Measurements from ENCODE around the gene SH3BP4.

SH3BP4 gene

GRCh38 chr2:235064976-235065375 lies 113.2 kb downstream of the SH3BP4 start:
- no peaks in the 10 kb centered on the region for H3K4me1 ChIP-seq (ENCODE audit: control insufficient read depth in 5 of 5, insufficient read depth in 5 of 5, low read length in 5 of 5)
- H3K4me3 ChIP-seq (ENCODE audit: low read depth in 1 of 5, low read length in 5 of 5), result no peak overlapping the region
- H3K27me3 ChIP-seq (ENCODE audit: control insufficient read depth in 5 of 5, insufficient read depth in 4 of 5, low read length in 5 of 5), result peaks cover 0 to 6% (median 5%) of the 10 kb centered on the region in 5 donors
- no peaks in the 10 kb centered on the region for H3K36me3 ChIP-seq (ENCODE audit: control insufficient read depth in 5 of 5, insufficient read depth in 5 of 5, low read length in 5 of 5)
- H3K9ac ChIP-seq (ENCODE audit: low read length in 5 of 5), result no peak overlapping the region
- no peak overlapping the region for H3K27ac ChIP-seq (ENCODE audit: low read depth, low read length)
- no peaks in the 10 kb centered on the region for H3K9me3 ChIP-seq (ENCODE audit: control insufficient read depth in 5 of 5, low read length in 5 of 5)

GRCh38 chr2:235066490-235066889 lies 114.7 kb downstream of the SH3BP4 start:
- Histone ChIP-seq H3K9ac (ENCODE audit: low read length in 5 of 5) (no peak overlapping the region), H3K36me3 (ENCODE audit: control insufficient read depth in 5 of 5, insufficient read depth in 5 of 5, low read length in 5 of 5) (no peaks in the 10 kb centered on the region), H3K27me3 (ENCODE audit: control insufficient read depth in 5 of 5, insufficient read depth in 4 of 5, low read length in 5 of 5) (peaks cover 0 to 6% (median 5%) of the 10 kb centered on the region in 5 donors)

GRCh38 chr2:235066895-235067294 lies 115.1 kb downstream of the SH3BP4 start:
- no peaks in the 10 kb centered on the region for H3K36me3 ChIP-seq (ENCODE audit: control insufficient read depth in 5 of 5, insufficient read depth in 5 of 5, low read length in 5 of 5)
- no peak overlapping the region for H3K4me3 ChIP-seq (ENCODE audit: low read depth in 1 of 5, low read length in 5 of 5)
- no peaks in the 10 kb centered on the region for H3K9me3 ChIP-seq (ENCODE audit: control insufficient read depth in 5 of 5, low read length in 5 of 5)
- no peak overlapping the region for H3K9ac ChIP-seq (ENCODE audit: low read length in 5 of 5)
- peaks cover 0 to 6% (median 5%) of the 10 kb centered on the region in 5 donors for H3K27me3 ChIP-seq (ENCODE audit: control insufficient read depth in 5 of 5, insufficient read depth in 4 of 5, low read length in 5 of 5)
- H3K4me1 ChIP-seq (ENCODE audit: control insufficient read depth in 5 of 5, insufficient read depth in 5 of 5, low read length in 5 of 5), result no peaks in the 10 kb centered on the region
- H3K27ac ChIP-seq (ENCODE audit: low read depth, low read length), result no peak overlapping the region

More at GRCh38 chr2:235066490-235066889, 114.7 kb downstream of the SH3BP4 start:
- no peaks in the 10 kb centered on the region for H3K9me3 ChIP-seq (ENCODE audit: control insufficient read depth in 5 of 5, low read length in 5 of 5)
- H3K4me3 ChIP-seq (ENCODE audit: low read depth in 1 of 5, low read length in 5 of 5), result no peak overlapping the region
- no peak overlapping the region for H3K27ac ChIP-seq (ENCODE audit: low read depth, low read length)
- H3K4me1 ChIP-seq (ENCODE audit: control insufficient read depth in 5 of 5, insufficient read depth in 5 of 5, low read length in 5 of 5), result no peaks in the 10 kb centered on the region

- Histone ChIP-seq H3K9me3 (ENCODE audit: control insufficient read depth in 5 of 5, low read length in 5 of 5) (no peaks in the 10 kb centered on the region), H3K9ac (ENCODE audit: low read length in 5 of 5) (no peak overlapping the region), H3K27me3 (ENCODE audit: control insufficient read depth in 5 of 5, insufficient read depth in 4 of 5, low read length in 5 of 5) (peaks cover 0 to 5% (median 1%) of the 10 kb centered on the region in 5 donors), H3K27ac (ENCODE audit: low read depth, low read length) (no peak overlapping the region), H3K4me3 (ENCODE audit: low read depth in 1 of 5, low read length in 5 of 5) (no peak overlapping the region), H3K4me1 (ENCODE audit: control insufficient read depth in 5 of 5, insufficient read depth in 5 of 5, low read length in 5 of 5) (no peaks in the 10 kb centered on the region), H3K36me3 (ENCODE audit: control insufficient read depth in 5 of 5, insufficient read depth in 5 of 5, low read length in 5 of 5) (no peaks in the 10 kb centered on the region)
These were observed 116.9 kb downstream of the SH3BP4 start for GRCh38 chr2:235068701-235069100.

GRCh38 chr2:235070063-235070706 lies 118.4 kb downstream of the SH3BP4 start:
- H3K4me3 ChIP-seq (ENCODE audit: low read depth in 1 of 5, low read length in 5 of 5), result no peak overlapping the region
- no peak overlapping the region for H3K27ac ChIP-seq (ENCODE audit: low read depth, low read length)
- no peaks in the 10 kb centered on the region for H3K9me3 ChIP-seq (ENCODE audit: control insufficient read depth in 5 of 5, low read length in 5 of 5)
- no peaks in the 10 kb centered on the region for H3K36me3 ChIP-seq (ENCODE audit: control insufficient read depth in 5 of 5, insufficient read depth in 5 of 5, low read length in 5 of 5)
- no peak overlapping the region for H3K9ac ChIP-seq (ENCODE audit: low read length in 5 of 5)
- no peaks in the 10 kb centered on the region for H3K4me1 ChIP-seq (ENCODE audit: control insufficient read depth in 5 of 5, insufficient read depth in 5 of 5, low read length in 5 of 5)
- no peaks in the 10 kb centered on the region for H3K27me3 ChIP-seq (ENCODE audit: control insufficient read depth in 5 of 5, insufficient read depth in 4 of 5, low read length in 5 of 5)

- Histone ChIP-seq H3K27me3 (ENCODE audit: control insufficient read depth in 5 of 5, insufficient read depth in 4 of 5, low read length in 5 of 5) (no peaks in the 10 kb centered on the region), H3K4me3 (ENCODE audit: low read depth in 1 of 5, low read length in 5 of 5) (no peak overlapping the region), H3K9me3 (ENCODE audit: control insufficient read depth in 5 of 5, low read length in 5 of 5) (no peaks in the 10 kb centered on the region), H3K9ac (ENCODE audit: low read length in 5 of 5) (no peak overlapping the region), H3K36me3 (ENCODE audit: control insufficient read depth in 5 of 5, insufficient read depth in 5 of 5, low read length in 5 of 5) (no peaks in the 10 kb centered on the region), H3K27ac (ENCODE audit: low read depth, low read length) (no peak overlapping the region), H3K4me1 (ENCODE audit: control insufficient read depth in 5 of 5, insufficient read depth in 5 of 5, low read length in 5 of 5) (no peaks in the 10 kb centered on the region)
These were observed 122.1 kb downstream of the SH3BP4 start for GRCh38 chr2:235073868-235074413.

- no peaks in the 10 kb centered on the region for H3K9me3 ChIP-seq (ENCODE audit: control insufficient read depth in 5 of 5, low read length in 5 of 5)
- no peak overlapping the region for H3K27ac ChIP-seq (ENCODE audit: low read depth, low read length)
- no peaks in the 10 kb centered on the region for H3K4me1 ChIP-seq (ENCODE audit: control insufficient read depth in 5 of 5, insufficient read depth in 5 of 5, low read length in 5 of 5)
- H3K9ac ChIP-seq (ENCODE audit: low read length in 5 of 5), result no peak overlapping the region
- no peak overlapping the region for H3K4me3 ChIP-seq (ENCODE audit: low read depth in 1 of 5, low read length in 5 of 5)
- H3K36me3 ChIP-seq (ENCODE audit: control insufficient read depth in 5 of 5, insufficient read depth in 5 of 5, low read length in 5 of 5), result no peaks in the 10 kb centered on the region
- peaks cover 0 to 3% (median 0%) of the 10 kb centered on the region in 5 donors for H3K27me3 ChIP-seq (ENCODE audit: control insufficient read depth in 5 of 5, insufficient read depth in 4 of 5, low read length in 5 of 5)
These were observed 125.2 kb downstream of the SH3BP4 start for GRCh38 chr2:235077046-235077445.

- Histone ChIP-seq H3K9ac (ENCODE audit: low read length in 5 of 5) (no peak overlapping the region), H3K27ac (ENCODE audit: low read depth, low read length) (no peak overlapping the region), H3K36me3 (ENCODE audit: control insufficient read depth in 5 of 5, insufficient read depth in 5 of 5, low read length in 5 of 5) (no peaks in the 10 kb centered on the region), H3K9me3 (ENCODE audit: control insufficient read depth in 5 of 5, low read length in 5 of 5) (no peaks in the 10 kb centered on the region), H3K4me3 (ENCODE audit: low read depth in 1 of 5, low read length in 5 of 5) (no peak overlapping the region), H3K4me1 (ENCODE audit: control insufficient read depth in 5 of 5, insufficient read depth in 5 of 5, low read length in 5 of 5) (no peaks in the 10 kb centered on the region), H3K27me3 (ENCODE audit: control insufficient read depth in 5 of 5, insufficient read depth in 4 of 5, low read length in 5 of 5) (peaks cover 0 to 3% (median 0%) of the 10 kb centered on the region in 5 donors)
These were observed 126.4 kb downstream of the SH3BP4 start for GRCh38 chr2:235078182-235078581.

GRCh38 chr2:235078914-235079472 lies 127.2 kb downstream of the SH3BP4 start:
- H3K27me3 ChIP-seq (ENCODE audit: control insufficient read depth in 5 of 5, insufficient read depth in 4 of 5, low read length in 5 of 5), result peaks cover 0 to 3% (median 0%) of the 10 kb centered on the region in 5 donors
- H3K9me3 ChIP-seq (ENCODE audit: control insufficient read depth in 5 of 5, low read length in 5 of 5), result no peaks in the 10 kb centered on the region
- H3K9ac ChIP-seq (ENCODE audit: low read length in 5 of 5), result no peak overlapping the region

GRCh38 chr2:235080101-235080500 lies 128.3 kb downstream of the SH3BP4 start:
- Histone ChIP-seq H3K4me3 (ENCODE audit: low read depth in 1 of 5, low read length in 5 of 5) (no peak overlapping the region), H3K36me3 (ENCODE audit: control insufficient read depth in 5 of 5, insufficient read depth in 5 of 5, low read length in 5 of 5) (no peaks in the 10 kb centered on the region), H3K9me3 (ENCODE audit: control insufficient read depth in 5 of 5, low read length in 5 of 5) (peaks cover 0 to 7% (median 0%) of the 10 kb centered on the region in 5 donors), H3K27ac (ENCODE audit: low read depth, low read length) (no peak overlapping the region), H3K9ac (ENCODE audit: low read length in 5 of 5) (no peak overlapping the region), H3K27me3 (ENCODE audit: control insufficient read depth in 5 of 5, insufficient read depth in 4 of 5, low read length in 5 of 5) (peaks cover 0 to 3% (median 0%) of the 10 kb centered on the region in 5 donors), H3K4me1 (ENCODE audit: control insufficient read depth in 5 of 5, insufficient read depth in 5 of 5, low read length in 5 of 5) (no peaks in the 10 kb centered on the region)

More at GRCh38 chr2:235078914-235079472, 127.2 kb downstream of the SH3BP4 start:
- H3K4me3 ChIP-seq (ENCODE audit: low read depth in 1 of 5, low read length in 5 of 5), result no peak overlapping the region
- no peaks in the 10 kb centered on the region for H3K36me3 ChIP-seq (ENCODE audit: control insufficient read depth in 5 of 5, insufficient read depth in 5 of 5, low read length in 5 of 5)
- no peaks in the 10 kb centered on the region for H3K4me1 ChIP-seq (ENCODE audit: control insufficient read depth in 5 of 5, insufficient read depth in 5 of 5, low read length in 5 of 5)
- no peak overlapping the region for H3K27ac ChIP-seq (ENCODE audit: low read depth, low read length)
